Neural cell (in vitro differentiated cells): Measurements from ENCODE around the gene STX10. TPM values are rescaled to one million over a fixed set of nuclear protein-coding genes. Genes with fewer than 3 reads are reported as not detected.

ENCODE experiments used
- H2AFZ ChIP-seq: fragments of 200-600, 300-800 bp; sonication (generic), shearing (Covaris generic); 2 replicates; pipeline ENCODE4 v1.6.0; 2014; ENCODE audit warnings: low read depth, mild to moderate bottlenecking, antibody characterized with exemption, low read length, moderate library complexity
- H3F3A ChIP-seq: fragments of 200-600 bp; shearing (Covaris generic); 2 replicates; pipeline ENCODE4 v1.6.1; 2016; ENCODE audit warnings: mild to moderate bottlenecking, moderate library complexity, mixed read lengths, antibody characterized with exemption, low read length; ENCODE audit not compliant: insufficient read depth, poor library complexity, severe bottlenecking
- H3K27ac ChIP-seq: fragments of 200-600, 300-800 bp; sonication (generic), shearing (Covaris generic); 2 replicates; pipeline ENCODE4 v1.5.1; 2014; ENCODE audit warnings: mild to moderate bottlenecking, low read length, moderate library complexity
- H3K27me3 ChIP-seq: fragments of 300-800, 200-600 bp; sonication (generic), shearing (Covaris generic); 2 replicates; pipeline ENCODE4 v1.6.0; 2014; ENCODE audit warnings: mild to moderate bottlenecking, low read depth, low read length, moderate library complexity; ENCODE audit not compliant: insufficient read depth
- H3K36me3 ChIP-seq: fragments of 300-800, 200-600 bp; sonication (generic), shearing (Covaris generic); 2 replicates; pipeline ENCODE4 v1.5.1; 2014; ENCODE audit warnings: mild to moderate bottlenecking, antibody characterized with exemption, low read length, moderate library complexity; ENCODE audit not compliant: insufficient read depth
- H3K4me2 ChIP-seq: fragments of 300-800, 200-600 bp; sonication (generic), shearing (Covaris generic); 2 replicates; pipeline ENCODE4 v1.6.0; 2014; ENCODE audit warnings: mild to moderate bottlenecking, low read length
- H3K4me3 ChIP-seq: fragments of 300-800, 200-600 bp; sonication (generic), shearing (Covaris generic); 2 replicates; pipeline ENCODE4 v1.5.1; 2014; ENCODE audit warnings: mild to moderate bottlenecking, low read length, moderate library complexity
- H3K79me2 ChIP-seq: fragments of 200-600 bp; shearing (Covaris generic); replicated peaks from 2 replicates; pipeline ENCODE4 v1.6.0; 2014; ENCODE audit warnings: mild to moderate bottlenecking, low read length, moderate library complexity; ENCODE audit not compliant: insufficient read depth
- H3K9ac ChIP-seq: fragments of 300-800, 200-600 bp; sonication (generic), shearing (Covaris generic); 2 replicates; pipeline ENCODE4 v1.6.1; 2016; ENCODE audit warnings: mild to moderate bottlenecking, low read length, mixed read lengths
- H3K9me2 ChIP-seq: fragments of 200-600 bp; shearing (Covaris generic); 2 replicates; pipeline ENCODE4 v1.6.1; 2016; ENCODE audit warnings: mild to moderate bottlenecking, low read length, mixed read lengths; ENCODE audit not compliant: insufficient read depth
- H3K9me3 ChIP-seq: fragments of 200-600, 300-800 bp; sonication (generic), shearing (Covaris generic); 2 replicates; pipeline ENCODE4 v1.6.1; 2016; ENCODE audit warnings: mild to moderate bottlenecking, mixed run types, low read length, moderate library complexity, mixed read lengths
- H4K20me1 ChIP-seq: fragments of 200-600 bp; shearing (Covaris generic); 2 replicates; pipeline ENCODE4 v1.6.1; 2016; ENCODE audit warnings: mild to moderate bottlenecking, mixed run types; ENCODE audit not compliant: insufficient read depth
- EP300 ChIP-seq: fragments of 450-650 bp; conservative IDR thresholded peaks from 2 replicates; pipeline ENCODE4 v1.6.1; 2014; ENCODE audit warnings: antibody characterized with exemption, mild to moderate bottlenecking, moderate library complexity; ENCODE audit not compliant: poor library complexity, severe bottlenecking
- EZH2 ChIP-seq: fragments of 200-600, 300-800 bp; shearing (Covaris generic), sonication (generic); IDR thresholded peaks from 2 replicates; pipeline ENCODE4 v1.6.1; 2014; ENCODE audit warnings: antibody characterized with exemption, low read length, borderline replicate concordance, mild to moderate bottlenecking; ENCODE audit not compliant: insufficient read depth, poor library complexity, severe bottlenecking
- MXI1 ChIP-seq: fragments of 450-650 bp; conservative IDR thresholded peaks from 2 replicates; pipeline ENCODE4 v1.6.1; 2014; ENCODE audit warnings: antibody characterized with exemption, mild to moderate bottlenecking; ENCODE audit not compliant: poor library complexity, severe bottlenecking
- POLR2AphosphoS5 ChIP-seq: IDR thresholded peaks from 2 replicates; pipeline ENCODE4 v1.6.1; 2012
- RAD21 ChIP-seq: fragments of 450-650 bp; conservative IDR thresholded peaks from 2 replicates; pipeline ENCODE4 v1.6.1; 2014; ENCODE audit warnings: antibody characterized with exemption, mild to moderate bottlenecking, moderate library complexity
- SMC3 ChIP-seq: fragments of 450-650 bp; conservative IDR thresholded peaks from 2 replicates; pipeline ENCODE4 v1.6.1; 2014; ENCODE audit warnings: antibody characterized with exemption, mild to moderate bottlenecking, moderate library complexity; ENCODE audit not compliant: poor library complexity
- TAF1 ChIP-seq: IDR thresholded peaks from 2 replicates; pipeline ENCODE4 v1.6.1; 2012; ENCODE audit warnings: low read depth
- polyA plus RNA-seq: library from polyadenylated mRNA; depleted of rRNA; stranded (reverse); fragments of >200 nt; gene quantifications from 2 replicates; pipeline ENCODE4 v1.2.3, GENCODE V29; 2014
- TF ChIP-seq, protein P1 (sequence below): IDR thresholded peaks from 2 replicates; pipeline ENCODE4 v1.6.1; 2012; ENCODE audit warnings: borderline replicate concordance
- TF ChIP-seq, protein P2 (sequence below): fragments of 450-650 bp; IDR thresholded peaks from 2 replicates; pipeline ENCODE4 v1.5.1; 2014; ENCODE audit warnings: antibody characterized with exemption, mild to moderate bottlenecking, moderate library complexity; ENCODE audit not compliant: poor library complexity, severe bottlenecking

STX10 gene
- polyA plus RNA-seq, 1 donor from 2014 or later = 157 TPM

DNA sequence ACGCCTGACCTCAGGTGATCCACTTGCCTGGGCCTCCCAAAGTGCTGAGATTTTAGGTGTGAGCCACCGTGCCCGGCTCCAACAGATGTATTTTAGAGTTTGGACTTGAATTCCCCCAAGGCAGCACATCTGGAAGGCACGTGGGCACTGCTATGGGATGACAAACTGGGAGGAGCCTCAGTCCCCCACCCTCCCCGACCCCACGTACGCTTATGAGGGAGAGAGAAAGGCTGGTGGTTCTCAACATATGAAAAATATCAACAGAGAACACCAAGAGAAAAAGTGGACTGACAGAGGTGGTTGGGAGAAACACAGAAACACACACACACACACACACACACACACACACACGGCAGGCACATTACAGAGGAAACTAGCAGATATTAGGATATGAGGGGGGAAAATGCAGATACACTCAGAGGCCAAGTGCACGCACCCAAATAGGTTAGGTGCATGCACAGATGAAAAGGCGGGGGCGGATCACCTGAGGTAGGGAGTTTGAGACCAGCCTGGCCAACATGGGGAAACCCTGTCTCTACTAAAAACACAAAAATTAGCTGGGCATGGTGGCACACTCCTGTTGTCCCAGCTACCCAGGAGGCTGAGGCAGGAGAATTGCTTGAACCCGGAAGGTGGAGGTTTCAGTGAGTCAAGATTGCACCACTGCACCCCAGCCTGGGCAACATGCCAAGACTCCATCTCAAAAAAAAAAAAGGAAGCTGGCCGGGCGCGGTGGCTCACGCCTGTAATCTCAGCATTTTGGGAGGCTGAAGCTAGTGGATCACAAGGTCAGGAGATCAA, 3.2 kb downstream of the STX10 start:
- Histone ChIP-seq H3K36me3 (no peaks in the 10 kb centered on the region), H3K9me3 (no peaks in the 10 kb centered on the region), H3K4me3 (no peak overlapping the region), H3K27me3 (no peaks in the 10 kb centered on the region), H4K20me1 (no peaks in the 10 kb centered on the region), H3K9ac (no peak overlapping the region), H3K79me2 (peaks cover 4% of the 10 kb centered on the region), H3K27ac (no peak overlapping the region), H3K4me2 (no peak overlapping the region), H2AFZ (no peak overlapping the region), H3F3A (no peaks in the 10 kb centered on the region), H3K9me2 (no peaks in the 10 kb centered on the region)
- TF ChIP-seq, protein P1, sequence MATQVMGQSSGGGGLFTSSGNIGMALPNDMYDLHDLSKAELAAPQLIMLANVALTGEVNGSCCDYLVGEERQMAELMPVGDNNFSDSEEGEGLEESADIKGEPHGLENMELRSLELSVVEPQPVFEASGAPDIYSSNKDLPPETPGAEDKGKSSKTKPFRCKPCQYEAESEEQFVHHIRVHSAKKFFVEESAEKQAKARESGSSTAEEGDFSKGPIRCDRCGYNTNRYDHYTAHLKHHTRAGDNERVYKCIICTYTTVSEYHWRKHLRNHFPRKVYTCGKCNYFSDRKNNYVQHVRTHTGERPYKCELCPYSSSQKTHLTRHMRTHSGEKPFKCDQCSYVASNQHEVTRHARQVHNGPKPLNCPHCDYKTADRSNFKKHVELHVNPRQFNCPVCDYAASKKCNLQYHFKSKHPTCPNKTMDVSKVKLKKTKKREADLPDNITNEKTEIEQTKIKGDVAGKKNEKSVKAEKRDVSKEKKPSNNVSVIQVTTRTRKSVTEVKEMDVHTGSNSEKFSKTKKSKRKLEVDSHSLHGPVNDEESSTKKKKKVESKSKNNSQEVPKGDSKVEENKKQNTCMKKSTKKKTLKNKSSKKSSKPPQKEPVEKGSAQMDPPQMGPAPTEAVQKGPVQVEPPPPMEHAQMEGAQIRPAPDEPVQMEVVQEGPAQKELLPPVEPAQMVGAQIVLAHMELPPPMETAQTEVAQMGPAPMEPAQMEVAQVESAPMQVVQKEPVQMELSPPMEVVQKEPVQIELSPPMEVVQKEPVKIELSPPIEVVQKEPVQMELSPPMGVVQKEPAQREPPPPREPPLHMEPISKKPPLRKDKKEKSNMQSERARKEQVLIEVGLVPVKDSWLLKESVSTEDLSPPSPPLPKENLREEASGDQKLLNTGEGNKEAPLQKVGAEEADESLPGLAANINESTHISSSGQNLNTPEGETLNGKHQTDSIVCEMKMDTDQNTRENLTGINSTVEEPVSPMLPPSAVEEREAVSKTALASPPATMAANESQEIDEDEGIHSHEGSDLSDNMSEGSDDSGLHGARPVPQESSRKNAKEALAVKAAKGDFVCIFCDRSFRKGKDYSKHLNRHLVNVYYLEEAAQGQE = no peak
- TF ChIP-seq EP300 = no peak
- TF ChIP-seq MXI1 = no peak
- no peak for TF ChIP-seq SMC3
- TF ChIP-seq, protein P2, sequence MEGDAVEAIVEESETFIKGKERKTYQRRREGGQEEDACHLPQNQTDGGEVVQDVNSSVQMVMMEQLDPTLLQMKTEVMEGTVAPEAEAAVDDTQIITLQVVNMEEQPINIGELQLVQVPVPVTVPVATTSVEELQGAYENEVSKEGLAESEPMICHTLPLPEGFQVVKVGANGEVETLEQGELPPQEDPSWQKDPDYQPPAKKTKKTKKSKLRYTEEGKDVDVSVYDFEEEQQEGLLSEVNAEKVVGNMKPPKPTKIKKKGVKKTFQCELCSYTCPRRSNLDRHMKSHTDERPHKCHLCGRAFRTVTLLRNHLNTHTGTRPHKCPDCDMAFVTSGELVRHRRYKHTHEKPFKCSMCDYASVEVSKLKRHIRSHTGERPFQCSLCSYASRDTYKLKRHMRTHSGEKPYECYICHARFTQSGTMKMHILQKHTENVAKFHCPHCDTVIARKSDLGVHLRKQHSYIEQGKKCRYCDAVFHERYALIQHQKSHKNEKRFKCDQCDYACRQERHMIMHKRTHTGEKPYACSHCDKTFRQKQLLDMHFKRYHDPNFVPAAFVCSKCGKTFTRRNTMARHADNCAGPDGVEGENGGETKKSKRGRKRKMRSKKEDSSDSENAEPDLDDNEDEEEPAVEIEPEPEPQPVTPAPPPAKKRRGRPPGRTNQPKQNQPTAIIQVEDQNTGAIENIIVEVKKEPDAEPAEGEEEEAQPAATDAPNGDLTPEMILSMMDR = no peak
- no peak for TF ChIP-seq POLR2AphosphoS5
- TF ChIP-seq EZH2 = no peak
- TF ChIP-seq RAD21 = no peak
- no peak for TF ChIP-seq TAF1

DNA sequence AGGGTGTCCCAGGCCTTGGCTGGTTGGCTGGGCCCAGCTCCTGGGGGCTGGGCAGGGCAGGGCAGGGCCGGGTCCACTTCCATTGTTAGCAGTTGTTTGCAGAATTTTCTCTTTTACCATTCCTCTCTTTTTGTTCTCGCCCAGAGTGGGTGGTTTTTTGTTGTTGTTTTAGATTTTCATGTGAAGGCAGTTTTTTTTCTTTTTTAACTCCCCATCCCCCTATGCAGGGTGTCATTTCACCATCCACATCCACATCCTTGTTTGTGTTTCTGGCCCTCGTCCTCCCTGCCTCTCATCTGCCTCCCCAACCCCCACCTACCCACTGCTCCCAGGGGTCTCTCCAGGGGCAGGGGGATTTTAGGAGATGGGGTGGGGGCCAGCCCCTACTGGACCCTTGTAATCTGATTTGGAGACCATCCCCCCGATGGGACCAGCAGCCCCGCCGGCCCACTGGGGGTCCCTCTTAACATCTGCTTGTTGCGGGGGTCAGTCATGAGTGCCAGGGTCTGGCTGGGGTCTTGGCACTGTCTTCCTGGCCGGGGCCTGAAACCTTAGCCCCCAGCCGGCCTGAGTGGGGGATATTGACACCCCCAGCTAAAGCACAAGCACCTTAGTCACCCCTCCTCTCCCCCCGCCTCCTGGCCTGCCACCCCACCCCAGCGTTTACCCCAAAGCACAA, 10.4 kb downstream of the STX10 start:
- Histone ChIP-seq H3K9me3 (no peaks in the 10 kb centered on the region), H3K4me2 (no peak overlapping the region), H3K27me3 (no peaks in the 10 kb centered on the region), H3K36me3 (no peaks in the 10 kb centered on the region), H2AFZ (no peak overlapping the region), H4K20me1 (no peaks in the 10 kb centered on the region), H3K4me3 (no peak overlapping the region), H3F3A (no peaks in the 10 kb centered on the region), H3K27ac (no peak overlapping the region), H3K9ac (no peak overlapping the region), H3K79me2 (no peaks in the 10 kb centered on the region), H3K9me2 (no peaks in the 10 kb centered on the region)
- TF ChIP-seq, protein P1 = no peak
- TF ChIP-seq POLR2AphosphoS5 (no peak), SMC3 (no peak), MXI1 (no peak), EZH2 (no peak), EP300 (no peak)
- TF ChIP-seq, protein P2 = no peak
